K562 (cell line): Measurements from ENCODE around the gene SLC30A9. TPM values are rescaled to one million over a fixed set of nuclear protein-coding genes. Genes with fewer than 3 reads are reported as not detected.

ENCODE experiments used
- ARID4B ChIP-seq: sonication (generic); formaldehyde crosslinking; IDR thresholded peaks from 2 replicates; pipeline ENCODE4 v1.8.0; 2022; ENCODE audit warnings: mild to moderate bottlenecking, missing genetic modification reagents
- GMEB1 ChIP-seq: fragments of 250-450 bp; sonication (Bioruptor Pico); IDR thresholded peaks from 2 replicates; pipeline ENCODE4 v1.4.0; 2020; ENCODE audit warnings: mild to moderate bottlenecking
- NONO ChIP-seq, 2 experiments: fragments of 200-400 bp in 1 of 2; fragments of 450-650 bp in 1 of 2; formaldehyde crosslinking in 1 of 2; IDR thresholded peaks; 2 replicates each; pipeline ENCODE4 v1.6.1; 2017; ENCODE audit warnings: low read depth in 2 of 2, mild to moderate bottlenecking in 2 of 2, moderate library complexity in 2 of 2, low read length in 1 of 2
- polyA plus RNA-seq, 8 experiments: library from polyadenylated mRNA; depleted of rRNA in 4 of 8; stranded (reverse) in 5 of 8; unstranded in 3 of 8; fragments of >200 nt; fragmentation: Nextera tagmentation in 2 of 8; fragmentation: Illumina TruSeq in 1 of 8; extraction: Ambion mirVana in 2 of 8; extraction: Trizol in 1 of 8; gene quantifications; 2 replicates each; pipeline versions ENCODE4 v1.2.1 to v1.2.3, GENCODE V29; 2011 to 2014; ENCODE audit warnings: inconsistent platforms in 1 of 8, missing spikeins in 1 of 8
- total RNA-seq, 7 experiments: library from RNA; depleted of rRNA in 6 of 7; stranded (reverse); fragments of >200 nt in 6 of 7; fragmentation: Illumina TruSeq in 2 of 7; extraction: Trizol in 2 of 7; gene quantifications; 2 replicates each; pipeline versions ENCODE4 v1.2.1 to v1.2.3, GENCODE V29; 2011 to 2021; ENCODE audit warnings: low replicate concordance in 1 of 7

SLC30A9 gene
- total and polyA plus RNA-seq, 9 of the 15 experiments (the other 6 are each of a cell fraction or from before 2014, with no cell fraction given) = 14.7 to 73.5 (median 51.6) TPM

- TF ChIP-seq ARID4B (CRISPR knock-in tag) (no peak), NONO (IDR thresholded peaks at IDR 0.05; ENCODE audit: low read depth in 2 of 2, low read length in 1 of 2) (no peak), GMEB1 (CRISPR knock-in tag) (no peak)
Observed at GRCh38 chr4:42008011-42008786, 17.9 kb downstream of the SLC30A9 start (continued).
